IPS-18c (cell line): Measurements from ENCODE around the gene SPEF2.
"Not testable (repeated sequence)": the region's sequence is repeated elsewhere in the genome, so short reads cannot be mapped to it uniquely, and the experiment has no call there.

Experiments used
- H3K4me3 ChIP-seq: 2 replicates; pipeline ENCODE4 v1.7.0; 2013; ENCODE audit warnings: low read depth, mild to moderate bottlenecking, low read length, moderate library complexity; ENCODE audit not compliant: insufficient read depth
- H3K9me3 ChIP-seq: one replicate; pipeline ENCODE4 v1.6.1; 2013; ENCODE audit warnings: mild to moderate bottlenecking, low read length, moderate library complexity; ENCODE audit not compliant: control insufficient read depth, insufficient read depth

SPEF2 gene

GRCh38 chr5:35644543-35644942, 26.9 kb downstream of the SPEF2 start:
- Histone ChIP-seq H3K4me3 (no peak overlapping the region), H3K9me3 (peaks cover 2% of the 10 kb centered on the region)

- Histone ChIP-seq H3K4me3 (no peak overlapping the region), H3K9me3 (peaks cover 2% of the 10 kb centered on the region)
Observed at GRCh38 chr5:35647128-35647527, 29.5 kb downstream of the SPEF2 start.

DNA sequence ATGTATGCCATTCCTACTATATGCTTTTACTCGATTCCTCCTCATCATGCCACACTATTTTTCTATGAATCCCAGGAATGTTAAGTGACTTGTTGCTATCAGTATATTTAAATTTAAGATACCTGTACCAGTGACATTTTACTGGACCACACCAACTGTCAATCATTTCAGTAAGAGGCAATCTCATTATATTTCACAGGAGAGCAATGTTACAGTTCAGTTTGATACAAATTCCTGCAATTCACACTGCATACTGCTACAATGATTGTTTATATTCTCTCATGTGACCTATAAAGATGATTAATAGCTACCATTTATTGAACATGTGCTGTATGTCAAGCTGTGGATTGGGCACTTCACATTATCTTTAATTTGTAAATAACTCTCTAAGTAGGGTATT, 30.0 kb downstream of the SPEF2 start:
- no peak overlapping the region for H3K4me3 ChIP-seq
- no peaks in the 10 kb centered on the region for H3K9me3 ChIP-seq

DNA sequence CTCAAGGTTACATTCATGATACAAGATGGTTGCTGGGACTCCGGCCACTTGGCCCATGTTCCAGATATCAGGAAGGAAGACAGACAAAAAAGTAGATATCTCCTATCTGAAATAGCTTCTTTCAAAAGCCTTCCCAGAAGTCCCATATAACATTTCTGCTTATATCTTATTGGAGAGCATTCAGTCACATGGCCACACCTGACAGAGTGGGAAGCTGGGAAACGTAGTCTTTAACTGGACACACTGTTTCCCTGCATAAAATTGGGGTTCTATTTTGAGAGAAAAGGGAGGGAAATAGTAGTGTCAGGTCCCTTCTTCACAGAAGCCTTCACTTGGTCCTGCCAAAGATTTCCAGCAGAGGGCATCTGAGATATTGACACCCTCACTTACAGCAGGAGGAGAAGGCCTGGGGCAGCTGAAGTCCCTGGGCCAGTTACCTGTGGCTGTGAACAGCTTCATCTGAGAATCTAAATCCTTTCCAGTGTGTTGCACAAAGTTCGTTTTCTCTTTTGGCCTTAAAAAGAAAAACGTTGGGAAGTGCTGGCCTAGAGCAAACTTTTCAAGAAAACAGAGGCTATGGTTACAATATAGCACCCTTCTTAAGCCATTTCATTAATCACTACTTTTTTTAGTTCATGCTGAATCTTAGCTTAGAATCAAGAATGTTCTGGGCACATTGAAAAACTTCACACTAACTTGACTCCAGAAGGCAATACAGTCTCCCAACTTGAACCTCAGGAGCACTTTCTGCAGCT, 33.5 kb downstream of the SPEF2 start:
- no peak overlapping the region for H3K4me3 ChIP-seq
- no peaks in the 10 kb centered on the region for H3K9me3 ChIP-seq

DNA sequence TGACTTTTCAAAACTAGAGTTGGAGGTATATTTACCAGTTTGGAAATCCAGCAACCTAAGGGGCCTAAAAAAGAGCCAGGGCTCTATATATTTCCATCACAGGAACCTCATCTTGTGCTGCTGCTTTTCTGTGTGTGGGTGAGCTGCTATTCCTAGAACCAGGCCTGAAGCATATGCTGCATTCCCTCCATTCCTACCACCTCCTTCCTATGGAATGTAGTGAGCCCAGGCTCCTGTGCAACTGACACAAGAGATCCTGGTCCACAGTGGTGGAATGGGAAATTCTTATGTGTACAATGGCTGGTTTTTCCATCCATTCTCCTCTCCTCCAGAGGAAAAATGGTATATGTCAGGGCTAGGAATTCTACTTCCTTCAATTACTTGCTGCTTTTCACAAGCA, 39.1 kb downstream of the SPEF2 start:
- no peaks in the 10 kb centered on the region for H3K9me3 ChIP-seq
- H3K4me3 ChIP-seq: no peak overlapping the region

- Histone ChIP-seq H3K4me3 (no peak overlapping the region), H3K9me3 (no peaks in the 10 kb centered on the region)
Observed at GRCh38 chr5:35657877-35658276, 40.2 kb downstream of the SPEF2 start.

DNA sequence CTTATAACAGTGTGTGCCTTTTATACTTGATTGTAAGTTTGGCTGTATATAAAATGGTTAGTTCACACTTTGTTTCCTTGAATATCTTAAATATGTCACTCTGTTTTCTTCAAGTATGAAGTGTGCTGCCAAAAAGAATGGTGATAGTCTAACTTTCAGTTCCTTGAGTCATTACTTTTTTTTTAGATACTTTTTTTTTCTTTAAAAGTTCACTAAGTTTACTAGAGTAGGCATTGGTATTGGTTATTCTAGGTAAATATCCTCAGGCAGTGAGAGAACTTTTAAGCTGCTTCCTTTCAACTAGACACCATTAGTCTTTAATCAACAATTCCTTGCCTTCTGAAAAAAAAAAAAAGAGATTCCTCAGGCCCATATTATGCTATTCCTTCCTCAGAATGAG, 41.9 kb downstream of the SPEF2 start:
- Histone ChIP-seq H3K4me3 (no peak overlapping the region), H3K9me3 (no peaks in the 10 kb centered on the region)

DNA sequence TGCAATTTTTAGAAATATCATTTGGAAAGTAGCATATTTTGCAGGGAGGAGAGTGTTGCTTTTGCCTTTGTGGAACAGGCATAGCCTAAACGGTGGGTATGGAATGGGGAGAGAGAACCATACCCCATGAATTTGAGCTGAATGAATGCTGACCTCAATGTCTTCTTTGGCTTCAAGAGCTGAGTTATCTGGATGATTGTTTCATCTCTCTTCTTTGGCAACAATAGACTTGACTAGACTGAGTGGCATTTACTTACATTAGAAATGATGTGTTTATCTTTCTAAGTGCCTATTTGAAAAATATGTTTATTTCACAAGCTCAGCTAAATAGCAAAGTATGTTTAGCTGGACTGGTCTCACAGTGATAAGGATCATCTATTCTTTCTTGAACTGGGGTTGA, 42.8 kb downstream of the SPEF2 start:
- no peak overlapping the region for H3K4me3 ChIP-seq
- H3K9me3 ChIP-seq: no peaks in the 10 kb centered on the region

DNA sequence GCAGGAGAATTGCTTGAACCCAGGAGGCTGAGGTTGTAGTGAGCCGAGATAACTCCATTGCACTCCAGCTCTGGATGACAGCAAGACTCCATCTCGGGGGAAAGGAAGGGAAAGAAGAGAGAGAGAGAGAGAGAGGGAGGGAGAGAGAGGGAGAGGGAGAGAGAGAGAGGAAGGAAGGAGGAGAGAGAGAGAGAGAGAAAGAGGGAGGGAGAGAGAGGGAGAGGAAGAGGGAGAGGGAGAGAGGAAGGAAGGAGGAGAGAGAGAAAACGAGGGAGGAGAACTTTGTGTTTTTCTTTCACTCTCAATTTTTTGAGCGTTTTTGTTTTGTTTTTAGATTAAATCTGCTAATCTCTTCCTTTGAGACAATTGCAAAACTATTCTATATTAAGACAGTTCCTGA, 46.9 kb downstream of the SPEF2 start:
- Histone ChIP-seq H3K9me3 (no peaks in the 10 kb centered on the region), H3K4me3 (no peak overlapping the region)

- no peaks in the 10 kb centered on the region for H3K9me3 ChIP-seq
- H3K4me3 ChIP-seq: no peak overlapping the region
Observed at GRCh38 chr5:35665096-35665495, 47.4 kb downstream of the SPEF2 start.

- Histone ChIP-seq H3K4me3 (no peak overlapping the region), H3K9me3 (no peaks in the 10 kb centered on the region)
Observed at GRCh38 chr5:35668319-35668718, 50.7 kb downstream of the SPEF2 start.

DNA sequence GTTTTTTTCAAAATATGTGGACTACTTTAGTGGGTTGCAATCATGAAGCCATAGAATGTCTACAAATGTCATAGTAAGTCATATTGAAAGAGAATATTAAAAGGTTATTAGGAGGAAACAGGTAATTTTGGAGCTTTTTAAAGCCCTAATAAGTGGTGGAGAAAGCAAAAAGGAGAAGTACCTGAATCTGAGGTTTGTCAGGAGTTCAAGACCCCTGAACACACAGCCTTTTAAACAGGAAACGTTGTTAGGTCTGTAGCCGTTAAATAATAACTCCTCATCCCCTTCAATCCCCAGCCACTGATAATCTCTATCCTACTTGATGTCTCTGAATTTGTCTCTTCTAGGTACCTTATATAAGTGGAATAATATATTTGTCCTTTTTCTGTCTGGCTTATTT, 51.1 kb downstream of the SPEF2 start:
- no peaks in the 10 kb centered on the region for H3K9me3 ChIP-seq
- H3K4me3 ChIP-seq: no peak overlapping the region

DNA sequence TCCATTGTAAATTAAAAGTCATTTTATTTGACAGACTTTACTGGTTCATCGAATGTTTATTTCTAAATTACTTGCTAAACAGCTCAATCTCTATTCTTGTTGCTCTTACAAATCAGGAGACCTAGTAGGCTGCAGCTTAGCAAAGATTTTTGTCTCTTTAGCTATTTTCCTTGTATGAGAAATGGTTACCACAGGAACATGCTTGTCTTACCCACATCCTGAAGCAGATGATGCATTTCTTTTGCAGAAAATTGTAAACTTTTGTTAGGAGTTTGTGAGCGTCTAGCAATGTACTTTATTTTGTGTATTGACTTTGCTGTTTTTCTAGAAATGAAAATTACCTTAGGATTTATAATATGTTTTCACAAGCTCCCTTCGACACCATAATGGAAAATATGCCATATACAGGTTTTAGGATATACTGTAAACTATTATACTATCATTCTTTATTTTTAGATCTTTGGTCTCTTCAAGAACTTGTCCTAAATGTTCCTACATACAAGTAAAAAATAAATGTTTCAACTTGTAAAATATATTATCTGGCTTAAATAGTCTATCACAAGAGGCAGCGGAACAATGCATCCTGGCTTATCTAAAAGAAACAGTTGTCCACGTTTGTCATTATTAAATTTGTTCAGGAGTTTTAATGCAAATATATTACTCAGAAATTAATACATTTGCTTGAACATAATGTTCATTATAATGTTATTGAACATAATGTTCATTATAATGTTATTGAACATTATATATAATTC, 54.1 kb downstream of the SPEF2 start:
- H3K9me3 ChIP-seq: no peaks in the 10 kb centered on the region
- H3K4me3 ChIP-seq: no peak overlapping the region

DNA sequence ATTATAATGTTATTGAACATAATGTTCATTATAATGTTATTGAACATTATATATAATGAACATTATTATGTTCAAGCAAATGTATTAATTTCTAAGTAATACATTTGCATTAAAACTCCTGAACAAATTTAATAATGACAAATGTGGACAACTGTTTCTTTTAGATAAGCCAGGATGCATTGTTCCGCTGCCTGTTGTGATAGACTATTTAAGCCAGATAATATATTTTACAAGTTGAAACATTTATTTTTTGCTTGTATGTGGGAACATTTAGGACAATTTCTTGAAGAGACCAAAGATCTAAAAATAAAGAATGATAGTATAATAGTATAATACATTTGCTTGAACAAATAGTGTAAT, 54.6 kb downstream of the SPEF2 start:
- not testable (repeated sequence) for H3K9me3 ChIP-seq, H3K4me3 ChIP-seq

- Histone ChIP-seq H3K4me3 (no peak overlapping the region), H3K9me3 (no peaks in the 10 kb centered on the region)
Observed at GRCh38 chr5:35672995-35673394, 55.3 kb downstream of the SPEF2 start.

GRCh38 chr5:35674049-35674448, 56.4 kb downstream of the SPEF2 start:
- Histone ChIP-seq H3K9me3 (no peaks in the 10 kb centered on the region), H3K4me3 (no peak overlapping the region)

GRCh38 chr5:35675392-35675791, 57.7 kb downstream of the SPEF2 start:
- no peak overlapping the region for H3K4me3 ChIP-seq
- no peaks in the 10 kb centered on the region for H3K9me3 ChIP-seq

DNA sequence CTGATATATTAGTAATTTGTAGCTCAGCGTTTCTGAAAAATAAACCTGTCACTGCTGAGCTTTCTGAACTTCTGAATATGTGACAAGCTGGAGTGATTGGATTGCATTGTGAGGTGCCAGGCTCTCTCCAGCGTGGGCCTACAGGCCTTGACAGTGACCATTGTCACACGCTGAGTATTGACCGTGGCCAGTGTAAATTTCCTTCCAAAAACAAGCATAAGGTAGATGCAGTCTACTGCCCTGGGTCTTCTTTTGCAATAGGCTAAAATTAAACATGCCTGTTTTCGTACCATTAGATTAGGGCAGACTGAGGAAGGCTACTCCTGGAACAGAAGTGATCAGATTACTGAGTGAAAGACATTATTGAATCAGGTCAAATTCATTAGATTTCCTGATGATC, 60.2 kb downstream of the SPEF2 start:
- Histone ChIP-seq H3K9me3 (no peaks in the 10 kb centered on the region), H3K4me3 (no peak overlapping the region)

DNA sequence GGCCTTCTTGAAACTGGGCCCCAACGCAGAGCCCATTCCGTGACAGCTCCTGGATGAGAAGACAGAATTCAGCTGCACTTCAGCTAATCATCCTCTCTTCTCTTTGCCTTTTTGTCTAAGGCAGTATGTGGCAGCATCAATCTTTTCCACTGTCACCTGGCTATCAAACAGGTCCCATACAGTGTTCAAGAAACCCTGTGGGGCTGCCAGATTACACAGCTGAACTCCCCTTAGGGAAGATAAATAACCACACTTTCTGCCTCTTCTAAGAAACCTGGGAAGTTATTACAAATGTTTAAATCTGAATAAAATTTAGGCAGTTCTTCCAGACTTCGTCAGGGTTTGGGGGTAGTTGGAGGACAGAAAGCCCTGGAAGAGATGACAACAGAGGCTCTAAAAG, 61.0 kb downstream of the SPEF2 start:
- Histone ChIP-seq H3K9me3 (no peaks in the 10 kb centered on the region), H3K4me3 (no peak overlapping the region)
